ENCODE data around the gene LPAR6. TPM values are rescaled to one million over a fixed set of nuclear protein-coding genes. Genes with fewer than 3 reads are reported as not detected.

The LPAR6 gene
- total RNA-seq, 1 experiment from 2014 or later, result 14.3 TPM

DNA sequence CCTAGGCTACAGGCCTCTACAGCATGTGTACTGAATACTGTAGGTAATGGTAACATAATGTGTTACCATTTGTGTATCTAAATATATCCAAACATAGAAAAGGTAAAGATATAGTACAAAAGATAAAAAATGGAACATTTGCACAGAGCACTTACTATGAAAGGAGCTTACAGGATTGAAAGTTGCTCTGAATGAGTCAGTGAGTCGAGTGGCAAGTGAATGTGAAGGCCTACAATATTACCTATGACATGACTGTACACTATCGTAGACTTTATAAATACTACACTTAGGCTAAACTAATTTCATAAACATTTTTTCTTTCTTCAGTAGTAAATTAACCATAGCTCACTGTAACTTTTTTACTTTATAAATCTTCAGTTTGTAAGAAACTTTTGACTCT, 35.1 kb downstream of the LPAR6 start:
- no peak for DNase-seq (ENCODE audit: low read depth)

DNA sequence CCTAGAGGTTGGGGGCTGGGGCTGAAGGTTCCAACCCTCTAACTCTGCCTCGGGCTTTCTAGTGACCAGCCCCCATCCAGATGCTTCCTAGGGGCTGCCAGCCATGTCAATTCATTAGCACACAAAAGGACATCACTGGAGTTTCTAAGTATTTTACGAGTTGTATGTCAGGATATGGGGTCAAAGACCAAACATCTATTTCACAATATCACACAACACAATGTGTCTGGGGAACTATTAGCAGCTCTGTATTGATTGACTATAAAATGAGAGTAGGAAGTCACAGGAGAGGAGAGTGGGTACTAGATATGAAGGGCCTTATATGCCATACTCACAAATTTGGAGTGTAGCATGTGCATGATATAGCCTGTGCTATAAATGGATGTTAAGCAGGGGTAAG, 42.1 kb downstream of the LPAR6 start:
- DNase-seq (ENCODE audit: low read depth), result no peak

DNA sequence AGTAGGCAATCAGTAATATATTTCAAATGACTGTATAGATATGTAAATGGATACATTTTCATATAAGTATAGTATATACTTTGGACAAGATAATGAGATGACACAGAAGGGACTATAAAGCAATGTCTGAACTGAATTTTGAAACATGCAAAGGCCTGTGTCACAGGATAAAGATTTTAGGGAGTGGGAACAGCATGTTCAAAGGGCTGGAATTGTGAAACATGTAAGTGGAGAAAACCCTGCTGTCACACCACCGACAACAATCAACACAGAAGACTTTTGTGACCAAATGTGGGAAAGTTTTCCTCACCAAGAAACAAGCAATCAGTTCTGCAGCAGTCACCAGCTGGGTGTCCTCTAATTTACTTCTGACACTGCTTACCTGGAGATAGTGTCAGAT, 42.9 kb downstream of the LPAR6 start:
- DNase-seq (ENCODE audit: low read depth), result peak; percentile 6

Other genes with a start within 250 kb of the LPAR6 start
- 141 and 144 TPM in 2 replicates for gene ITM2B, start 179.9 kb downstream of the LPAR6 start, total RNA-seq (2014; rRNA removed)
- 50.6 and 58.2 TPM in 2 replicates for gene RB1, start 109.4 kb downstream of the LPAR6 start, total RNA-seq (2014; rRNA removed)
- gene RCBTB2, start 120.0 kb upstream of the LPAR6 start, total RNA-seq (2014; rRNA removed), result 21.0 and 22.2 TPM in 2 replicates
- gene CYSLTR2, start 240.8 kb upstream of the LPAR6 start, total RNA-seq (2014; rRNA removed), result not detected in 2 replicates